ENCODE measurements around the gene NUDCD3.
A peak's percentile ranks its signal among the peaks of the same experiment; 100 is the strongest.

The NUDCD3 gene

DNA sequence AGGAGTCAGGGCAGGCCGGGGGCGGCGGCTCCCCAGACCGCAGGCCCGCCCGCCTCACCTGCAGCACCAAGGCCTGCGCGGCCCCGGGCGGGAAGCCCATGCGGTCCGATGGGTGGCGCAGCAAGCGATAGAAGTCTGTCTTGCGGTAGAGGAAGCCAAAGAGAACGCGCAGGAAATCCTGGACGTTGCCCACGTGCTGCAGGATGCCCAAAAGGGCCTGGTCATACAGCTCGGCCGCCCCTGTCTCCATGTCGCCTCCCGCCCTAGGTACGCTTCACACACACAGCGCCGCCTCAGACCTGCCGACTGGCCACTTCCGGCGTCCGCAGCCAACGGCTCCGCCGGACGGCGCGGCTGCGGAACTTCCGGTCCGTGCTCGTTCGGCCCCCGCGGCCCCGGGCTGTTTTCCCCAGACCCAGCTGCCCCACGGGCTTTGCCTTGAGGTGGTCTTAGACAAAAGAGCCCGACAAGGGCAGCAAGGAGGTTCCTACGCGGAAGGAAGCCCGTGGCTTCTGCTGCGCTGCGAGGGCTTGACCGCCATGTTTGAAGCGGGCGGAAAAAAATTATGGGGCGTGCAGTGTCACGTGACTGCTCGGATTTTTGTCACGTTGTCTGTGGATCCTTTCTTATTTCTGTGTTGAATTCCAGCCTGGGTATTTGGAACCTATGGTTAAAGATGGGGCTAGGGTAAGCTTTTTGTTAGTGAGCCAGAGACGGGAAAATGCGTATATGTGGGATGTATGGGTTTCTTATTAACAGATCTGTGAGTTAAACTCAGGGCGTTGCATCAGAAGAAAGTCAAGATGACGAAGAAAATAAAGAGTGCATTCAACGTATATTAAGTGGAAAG, at the start of gene NUDCD3:
NUDCD3 (minus strand) TSS at position 308 of the 850 bp plus-strand sequence; CDS start at position 250, 58 bp downstream.
- peak; percentile 85 for DNase-seq

GRCh38 chr7:44539669-44540506, 49.4 kb upstream of the NUDCD3 start:
- DNase-seq: no peak

- no peak for DNase-seq
These were observed 48.6 kb upstream of the NUDCD3 start for GRCh38 chr7:44538798-44539668.

GRCh38 chr7:44538093-44538797, 47.8 kb upstream of the NUDCD3 start:
- DNase-seq: no peak

DNA sequence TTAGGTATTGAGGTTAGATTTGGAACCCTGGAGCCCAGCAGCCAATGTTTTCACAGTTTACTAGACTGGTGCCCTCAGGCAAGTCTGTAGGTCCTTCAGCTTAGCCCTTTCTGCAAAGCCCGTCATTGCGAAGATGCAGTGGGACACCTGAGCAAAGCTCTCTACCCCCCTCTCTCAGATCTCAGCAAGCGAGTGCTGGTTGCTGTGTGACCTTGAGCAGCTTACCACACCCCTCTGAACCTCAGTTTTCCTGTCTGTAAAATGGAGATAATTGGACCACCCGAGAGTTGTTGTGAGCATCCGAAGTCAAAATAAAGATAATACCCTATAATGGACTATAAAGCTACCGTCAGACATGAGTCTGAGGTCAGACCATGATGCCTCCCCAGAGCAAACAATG, 47.0 kb upstream of the NUDCD3 start:
- no peak for DNase-seq

DNA sequence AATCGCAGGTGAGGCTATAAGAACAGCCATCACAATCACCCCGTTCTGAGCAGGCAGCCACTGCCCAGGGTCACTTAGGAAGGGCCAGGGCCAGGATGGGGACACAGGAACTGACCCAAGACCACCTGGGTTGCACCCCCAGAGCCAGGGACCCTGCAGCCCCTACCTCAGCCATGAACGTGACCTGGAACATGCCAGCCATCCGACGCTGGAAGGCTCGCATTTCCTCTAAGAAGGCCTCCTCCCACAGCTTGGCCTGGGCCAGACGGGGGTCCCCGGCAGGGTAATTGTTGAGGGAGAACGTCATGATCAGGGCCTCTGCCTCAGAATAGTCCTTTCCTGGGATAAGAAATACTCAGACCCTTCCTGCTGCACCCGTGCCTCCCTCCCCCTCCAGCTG, 45.6 kb upstream of the NUDCD3 start:
- no peak for DNase-seq

GRCh38 chr7:44535348-44536064, 45.0 kb upstream of the NUDCD3 start:
- no peak for DNase-seq

DNA sequence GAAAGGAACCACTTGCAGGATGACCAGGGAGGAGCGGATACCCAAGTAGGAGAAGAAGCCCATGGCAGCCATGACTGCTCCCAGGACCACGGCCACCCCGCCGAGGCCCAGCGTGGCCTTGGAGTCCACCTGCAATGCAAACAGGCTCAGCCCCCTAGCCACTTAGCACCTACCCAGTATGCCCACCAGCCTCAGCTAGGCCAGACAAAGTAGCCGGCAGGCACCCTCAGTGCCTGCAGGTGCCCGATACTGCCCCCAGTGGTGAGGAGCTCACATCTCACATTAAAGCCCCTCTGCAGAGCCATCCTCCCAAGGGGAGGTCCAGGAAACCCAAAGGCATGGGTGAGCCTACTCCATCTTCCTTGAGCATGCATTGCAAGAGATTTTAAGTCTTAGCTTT, 44.0 kb upstream of the NUDCD3 start:
- peak; percentile 50 for DNase-seq

DNA sequence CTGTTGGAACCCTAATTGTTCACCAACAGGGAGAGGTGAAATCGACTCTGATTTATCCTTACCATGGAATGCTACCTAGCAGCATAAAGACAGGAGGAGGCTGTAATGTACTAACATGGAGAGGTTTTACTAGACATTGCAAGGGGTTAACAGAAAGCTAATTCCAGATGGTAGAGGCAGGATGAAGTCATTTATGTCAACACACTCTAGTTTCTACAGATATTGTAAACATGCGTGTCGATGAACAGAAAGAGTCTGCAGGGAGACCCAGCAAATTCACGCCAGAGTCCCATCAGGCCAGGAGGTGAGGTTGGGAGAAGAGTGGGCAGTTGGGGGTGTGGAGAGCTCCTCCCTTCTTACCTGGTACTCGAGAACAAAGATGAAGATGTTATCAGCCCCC, 43.6 kb upstream of the NUDCD3 start:
- no peak for DNase-seq

GRCh38 chr7:44533301-44534055, 43.0 kb upstream of the NUDCD3 start:
- DNase-seq: no peak

DNA sequence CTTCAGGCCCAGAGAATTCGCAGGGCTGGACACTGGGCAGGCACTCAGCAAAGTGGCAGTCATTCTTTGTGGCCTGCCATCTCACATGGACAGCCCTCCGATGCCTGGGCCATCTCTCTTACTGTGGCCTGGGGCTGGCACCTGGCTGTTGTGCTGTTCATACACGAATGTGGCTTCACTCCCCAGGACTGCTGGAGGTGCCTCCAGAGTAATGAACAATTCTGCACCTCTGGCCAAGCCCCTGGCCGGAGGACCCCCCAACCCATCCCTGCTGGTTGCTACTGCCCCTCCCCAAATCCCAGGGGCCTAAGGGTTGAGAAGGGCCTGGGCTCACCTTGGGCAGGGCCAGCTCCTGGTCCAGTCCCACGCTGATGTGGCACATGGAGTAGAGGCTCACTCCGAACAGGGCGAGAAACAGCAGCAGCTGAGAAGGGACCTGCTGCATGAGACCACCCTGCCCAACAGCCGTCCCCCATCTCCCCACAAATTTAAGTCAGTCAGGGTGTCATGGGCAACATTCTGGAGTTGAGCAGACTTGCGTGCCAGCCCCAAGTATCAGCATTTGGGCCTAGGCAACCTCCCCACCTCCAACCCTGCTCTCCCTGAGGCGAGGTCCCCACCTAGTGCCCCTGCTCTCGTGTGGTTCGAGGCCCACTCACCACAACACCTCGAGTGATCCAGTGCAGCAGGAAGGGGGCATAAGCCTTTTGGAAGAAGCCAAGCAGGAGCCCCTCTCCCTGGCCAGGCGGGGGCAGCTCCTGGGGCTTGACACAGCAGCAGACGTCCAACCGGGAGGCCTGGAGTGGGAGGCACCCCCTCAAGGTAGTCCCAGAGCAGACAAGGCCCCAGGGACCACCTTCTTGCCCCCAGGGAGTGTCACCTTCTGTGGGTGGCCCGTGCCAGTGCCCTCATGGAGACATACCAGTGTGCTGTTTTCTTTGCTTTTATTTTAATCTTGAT, 41.2 kb upstream of the NUDCD3 start:
- DNase-seq: no peak

DNA sequence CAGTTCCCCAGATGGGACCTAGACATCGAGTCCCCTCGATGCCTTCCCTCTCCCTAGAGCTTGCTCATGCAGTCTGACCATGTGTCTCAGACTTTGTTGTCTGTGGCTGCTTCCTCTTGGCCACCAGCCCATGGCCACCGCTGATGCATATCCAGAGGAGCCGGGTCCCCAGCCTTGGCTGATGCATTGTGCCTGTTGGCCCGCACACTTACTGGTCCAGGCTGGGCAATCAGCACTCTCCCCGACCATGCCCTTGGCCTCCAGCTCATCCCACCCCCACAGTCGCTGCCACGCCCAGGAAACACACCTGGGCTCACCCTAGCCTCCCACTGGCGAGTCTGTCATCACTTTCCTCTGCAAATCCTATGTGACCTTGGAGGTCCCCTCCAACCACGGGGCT, 40.5 kb upstream of the NUDCD3 start:
- no peak for DNase-seq

DNA sequence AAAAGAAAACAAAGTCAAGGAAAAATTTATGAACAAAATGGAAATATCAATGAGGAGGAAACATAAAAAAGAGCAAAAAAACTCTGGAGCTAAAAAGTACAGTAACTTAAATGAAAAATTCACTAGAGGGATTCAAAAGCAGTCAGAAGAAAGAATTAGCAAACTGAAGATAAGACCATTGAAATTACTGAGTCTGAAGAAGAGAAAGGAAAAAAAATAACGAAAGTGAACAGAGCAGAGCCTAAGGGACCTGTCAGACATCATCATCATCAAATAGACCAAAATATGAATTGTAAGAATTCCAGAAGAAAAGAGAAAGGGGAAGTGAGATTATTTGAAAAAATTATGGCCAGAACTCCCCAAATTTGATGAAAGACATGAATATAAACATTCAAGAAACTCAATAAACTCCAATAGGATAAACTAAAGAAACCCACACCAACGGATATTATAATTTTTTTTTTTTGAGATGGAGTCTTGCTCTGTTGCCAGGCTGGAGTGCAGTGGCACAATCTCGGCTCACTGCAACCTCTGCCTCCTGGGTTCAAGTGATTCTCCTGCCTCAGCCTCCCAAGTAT, 34.4 kb upstream of the NUDCD3 start:
- no peak for DNase-seq

- no peak for DNase-seq
These were observed 31.9 kb upstream of the NUDCD3 start for GRCh38 chr7:44522315-44522714.

DNA sequence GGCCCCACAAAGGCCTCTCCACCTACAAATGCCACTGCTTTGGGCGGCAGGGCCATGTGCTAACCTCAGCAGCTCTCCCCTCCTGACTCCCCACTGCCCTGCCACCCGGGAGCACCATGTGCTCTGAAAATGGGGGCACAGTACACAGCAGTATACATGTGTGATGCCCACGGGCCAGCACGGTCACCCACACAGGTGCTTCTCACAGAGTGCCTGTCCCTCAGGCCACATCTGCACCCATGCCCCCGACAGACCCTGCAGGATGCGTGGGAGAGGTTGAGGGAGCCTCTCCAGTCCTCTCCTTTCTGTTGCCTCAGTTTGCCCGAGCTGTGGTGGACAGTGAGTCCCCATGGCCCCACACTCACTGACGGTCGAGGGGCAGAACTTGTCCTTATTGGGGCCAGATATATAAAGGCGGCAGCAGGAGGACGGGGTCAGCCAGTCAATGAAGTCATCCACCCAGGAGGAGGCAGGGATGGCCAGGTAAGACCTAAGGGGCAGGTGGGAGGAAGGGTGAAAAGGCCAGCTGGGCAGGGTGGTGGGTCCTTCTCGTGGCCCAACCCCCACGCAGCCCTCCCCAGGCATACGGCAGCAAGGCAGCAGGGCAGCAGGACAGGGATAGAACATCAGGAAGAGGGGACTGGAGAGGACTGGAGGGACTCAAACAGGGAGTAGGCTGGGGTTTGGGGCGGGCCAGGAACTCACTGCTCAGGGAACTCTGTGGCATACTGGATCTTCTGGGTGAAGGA, 31.1 kb upstream of the NUDCD3 start:
- DNase-seq: no peak

GRCh38 chr7:44520574-44520973, 30.1 kb upstream of the NUDCD3 start:
- DNase-seq: no peak

DNA sequence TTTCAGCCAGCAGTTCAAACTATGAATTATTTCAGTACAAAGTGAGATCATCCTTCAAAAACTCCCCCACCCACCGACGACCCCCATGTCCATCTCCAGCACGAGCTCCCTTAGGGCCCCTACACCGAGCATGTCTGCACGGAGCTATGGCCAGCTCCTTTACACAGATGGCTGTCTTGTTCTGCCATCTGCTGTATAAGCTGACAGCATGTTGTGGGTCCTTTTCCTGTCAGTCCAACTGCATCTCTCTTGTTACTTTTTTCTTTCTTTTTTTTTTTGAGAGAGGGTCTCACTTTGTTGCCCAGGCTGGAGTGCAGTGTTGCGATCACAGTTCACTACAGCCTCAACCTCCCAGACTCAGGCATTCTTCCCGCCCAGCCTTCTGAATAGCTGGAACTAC, 29.1 kb upstream of the NUDCD3 start:
- no peak for DNase-seq

- DNase-seq: no peak
These were observed 28.3 kb upstream of the NUDCD3 start for GRCh38 chr7:44518761-44519160.

GRCh38 chr7:44517175-44517574, 26.7 kb upstream of the NUDCD3 start:
- DNase-seq: no peak

Measured in stimulated activated CD4-positive, alpha-beta T cell treated with anti-CD3 and anti-CD28 coated beads, Interleukin-4, amount 100 ng/mL, for 24 hours (primary cell).